T47D (cell line): ENCODE data around the gene CEACAM8.
"Not testable (repeated sequence)": the region's sequence is repeated elsewhere in the genome, so short reads cannot be mapped to it uniquely, and the experiment has no call there.

Experiments
- DNase-seq, 2 experiments: peaks; one replicate each; pipeline versions ENCODE4 v3.0.0 to v3.0.0-alpha.2; 2011 to 2012; ENCODE audit warnings: low read depth in 1 of 2, low spot score in 1 of 2
- JUND ChIP-seq: IDR thresholded peaks from 2 replicates; pipeline ENCODE4 v1.6.1; 2012; ENCODE audit warnings: low read depth
- in situ Hi-C: cut with HindIII; loops from 2 replicates; pipeline ENCODE4 v1.10.0; 2016; ENCODE audit warnings: low sequenced_read_pairs, low pct_unique_long_range_greater_than_20kb

The CEACAM8 gene

DNA sequence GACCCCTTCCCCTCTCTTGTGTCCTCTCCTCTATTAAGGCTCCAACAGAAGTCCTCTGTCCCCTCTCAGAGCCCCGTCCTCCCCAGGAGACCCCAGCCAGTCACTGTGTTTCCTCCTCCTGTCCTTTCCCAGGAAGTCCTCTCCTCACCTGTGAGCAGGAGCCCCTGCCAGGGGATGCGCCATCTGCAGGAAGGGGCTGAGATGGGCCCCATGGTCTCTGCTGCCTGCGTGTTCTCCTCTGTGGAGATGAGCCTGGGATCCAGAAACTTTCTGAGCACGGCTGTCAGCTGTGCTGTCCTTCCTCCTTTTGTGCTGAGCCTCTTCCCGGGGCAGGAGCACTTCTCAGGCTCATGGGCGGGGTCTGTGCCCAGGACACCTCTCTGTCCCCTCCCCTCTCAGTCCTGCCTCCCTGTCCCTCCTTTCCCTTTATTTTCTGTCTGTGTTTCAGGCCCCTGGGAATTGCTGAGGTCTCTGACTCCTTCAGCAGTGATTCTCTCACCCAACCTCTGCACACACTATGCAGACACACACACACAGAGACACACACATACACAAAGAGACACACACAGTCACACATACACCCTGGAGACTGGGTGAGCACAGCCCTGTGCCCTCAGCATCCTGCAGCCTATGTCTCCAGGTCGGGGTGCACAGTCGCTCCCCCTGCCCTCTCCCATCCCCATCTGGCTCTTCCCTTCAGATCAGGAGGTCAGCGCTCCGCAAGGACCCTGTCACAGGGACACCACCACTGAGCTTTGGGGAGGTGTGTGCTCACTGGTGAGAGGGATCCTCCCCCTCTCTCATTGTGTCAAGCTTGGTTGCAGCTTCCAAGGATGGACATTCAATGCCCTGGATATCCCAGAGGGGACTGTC is at the start of gene CEACAM8:
Gene CEACAM8, minus strand, starts transcription at position 308 of the 873 bp plus-strand sequence. Its CDS starts 96 bp downstream, at position 212.
- no peak for DNase-seq
- in situ Hi-C loops: no loop called here
- TF ChIP-seq JUND: no peak

DNA sequence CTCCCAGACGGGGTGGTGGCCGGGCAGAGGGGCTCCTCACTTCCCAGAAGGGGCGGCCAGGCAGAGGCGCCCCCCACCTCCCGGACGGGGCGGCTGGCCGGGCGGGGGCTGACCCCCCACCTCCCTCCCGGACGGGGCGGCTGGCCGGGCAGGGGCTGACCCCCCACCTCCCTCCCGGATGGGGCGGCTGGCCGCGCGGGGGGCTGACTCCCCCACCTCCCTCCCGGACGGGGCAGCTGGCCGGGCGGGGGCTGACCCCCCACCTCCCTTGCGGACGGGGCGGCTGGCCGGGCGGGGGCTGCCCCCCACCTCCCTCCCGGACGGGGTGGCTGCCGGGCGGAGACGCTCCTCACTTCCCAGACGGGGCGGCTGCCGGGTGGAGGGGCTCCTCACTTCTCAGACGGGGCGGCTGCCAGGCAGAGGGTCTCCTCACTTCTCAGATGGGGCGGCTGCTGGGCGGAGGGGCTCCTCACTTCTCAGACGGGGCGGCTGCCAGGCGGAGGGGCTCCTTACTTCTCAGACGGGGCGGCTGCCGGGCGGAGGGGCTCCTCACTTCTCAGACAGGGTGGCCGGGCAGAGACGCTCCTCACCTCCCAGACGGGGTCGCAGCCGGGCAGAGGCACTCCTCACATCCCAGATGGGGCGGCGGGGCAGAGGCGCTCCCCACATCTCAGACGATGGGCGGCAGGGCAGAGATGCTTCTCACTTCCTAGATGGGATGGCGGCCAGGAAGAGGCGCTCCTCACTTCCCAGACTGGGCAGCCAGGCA is 44.8 kb upstream of the CEACAM8 start:
- DNase-seq: not testable (repeated sequence)

DNA sequence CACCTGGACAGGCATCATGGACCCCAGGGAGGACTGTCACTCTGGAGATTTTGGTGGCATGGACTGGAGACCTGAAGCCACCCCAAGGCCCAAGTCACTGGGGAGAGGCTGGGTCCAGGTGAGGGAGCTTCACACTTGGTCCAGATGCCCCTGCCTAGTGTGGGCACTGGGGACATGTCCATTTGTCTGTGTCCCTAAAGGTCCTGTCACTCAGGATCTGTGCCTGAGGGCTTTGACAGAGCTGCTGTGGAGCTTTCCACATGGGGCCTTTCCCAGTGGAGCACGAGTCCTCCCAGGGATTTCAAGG is 40.5 kb upstream of the CEACAM8 start:
- no peak for TF ChIP-seq JUND
- no peak for DNase-seq
- in situ Hi-C loops: no loop called here

More for the DNA sequence above, 44.8 kb upstream of the CEACAM8 start:
- in situ Hi-C loops: not testable (repeated sequence)

DNA sequence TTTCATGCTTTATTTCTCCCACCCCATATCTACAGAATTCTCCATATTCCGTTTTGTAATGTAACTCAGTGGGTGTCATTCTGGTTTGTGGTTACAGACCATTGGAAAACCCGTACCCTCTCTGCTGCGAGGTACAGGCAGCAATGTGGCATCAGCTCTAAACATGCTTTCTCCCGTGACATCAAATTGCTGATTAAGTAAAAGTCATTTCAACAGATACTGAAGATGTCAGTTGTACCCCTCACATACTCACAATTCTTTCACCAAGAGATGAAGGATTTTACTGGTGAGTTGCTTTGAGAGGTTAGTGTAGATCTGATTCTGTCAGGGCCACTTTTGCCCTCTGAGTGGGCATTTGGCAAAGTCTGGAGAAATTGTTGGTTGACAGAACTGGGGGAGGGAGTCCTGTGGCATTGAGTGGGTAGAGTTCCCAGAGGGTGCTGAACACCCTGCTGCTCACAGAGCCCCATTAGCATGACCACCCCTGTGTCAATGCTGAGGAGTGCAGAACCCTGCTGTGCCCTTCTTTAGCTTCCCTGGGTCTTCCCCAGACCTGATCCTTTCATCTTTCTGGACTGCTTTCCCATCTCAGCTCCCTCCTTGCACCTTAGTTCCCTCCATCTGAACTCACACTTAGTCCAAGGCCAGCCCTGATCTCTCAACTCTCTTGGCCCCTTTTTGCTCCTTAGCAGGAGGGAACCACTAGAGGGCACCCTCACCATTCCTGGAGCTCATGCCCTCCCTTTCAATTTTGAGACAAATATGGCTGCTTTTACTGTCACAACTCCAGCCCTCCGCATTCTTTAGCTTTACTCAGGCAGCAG is 39.9 kb upstream of the CEACAM8 start:
- in situ Hi-C loops: no loop called here
- TF ChIP-seq JUND: no peak
- peak in 1 of 2 experiments; percentile 63 for DNase-seq

DNA sequence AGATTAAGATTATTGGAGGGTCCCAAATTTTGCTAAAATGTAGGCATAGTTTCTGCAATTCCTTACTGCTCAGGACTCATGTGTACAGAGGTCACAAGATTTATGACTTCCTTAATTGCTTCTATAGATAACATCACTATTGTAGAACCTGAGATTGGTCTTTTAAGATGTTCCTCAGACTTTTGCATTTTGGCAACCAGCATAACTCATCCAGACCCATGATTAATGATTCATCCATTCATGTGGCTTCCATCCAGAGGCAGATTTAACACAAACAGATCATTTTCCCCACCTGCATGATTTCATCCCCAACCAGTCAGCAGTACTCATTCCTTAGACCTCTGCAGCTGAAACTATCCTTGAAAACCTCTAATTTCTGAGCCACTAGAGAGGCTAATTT is 34.5 kb upstream of the CEACAM8 start:
- in situ Hi-C loops: no loop called here
- TF ChIP-seq JUND: no peak
- DNase-seq: no peak

DNA sequence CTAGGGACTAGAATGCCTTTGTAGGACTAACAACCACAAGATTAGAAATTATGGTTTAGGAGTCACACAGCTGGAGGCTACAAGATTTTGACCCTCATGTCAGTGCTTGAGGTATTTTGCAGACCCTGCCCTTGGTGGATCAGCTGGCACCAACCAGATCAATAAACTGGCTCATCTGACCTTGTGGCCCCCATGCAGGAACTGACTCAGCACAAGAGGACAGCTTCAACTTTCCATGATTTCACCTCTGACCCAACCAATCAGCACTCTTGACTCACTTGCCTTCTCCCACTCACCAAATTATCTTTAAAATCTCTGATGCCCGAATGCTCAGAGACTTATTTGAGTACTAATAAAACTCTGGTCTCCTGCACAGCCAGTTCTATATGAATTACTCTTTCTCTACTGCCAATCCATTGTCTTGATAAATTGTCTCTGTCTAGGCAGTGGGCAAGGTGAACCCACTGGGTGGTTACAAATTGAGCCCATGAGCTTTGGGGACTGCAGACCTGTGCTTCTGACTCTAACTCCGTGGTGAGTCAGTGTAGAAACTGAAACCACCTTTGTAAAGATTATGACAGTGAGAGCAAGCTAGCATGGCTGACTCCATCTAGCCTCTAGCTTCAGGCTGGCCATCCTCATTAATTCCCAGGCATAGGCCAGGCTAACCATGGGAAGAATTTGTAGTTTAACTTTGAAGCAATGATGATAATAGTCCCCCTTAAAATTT is 33.9 kb upstream of the CEACAM8 start:
- in situ Hi-C loops: no loop called here
- DNase-seq: no peak
- TF ChIP-seq JUND: no peak

DNA sequence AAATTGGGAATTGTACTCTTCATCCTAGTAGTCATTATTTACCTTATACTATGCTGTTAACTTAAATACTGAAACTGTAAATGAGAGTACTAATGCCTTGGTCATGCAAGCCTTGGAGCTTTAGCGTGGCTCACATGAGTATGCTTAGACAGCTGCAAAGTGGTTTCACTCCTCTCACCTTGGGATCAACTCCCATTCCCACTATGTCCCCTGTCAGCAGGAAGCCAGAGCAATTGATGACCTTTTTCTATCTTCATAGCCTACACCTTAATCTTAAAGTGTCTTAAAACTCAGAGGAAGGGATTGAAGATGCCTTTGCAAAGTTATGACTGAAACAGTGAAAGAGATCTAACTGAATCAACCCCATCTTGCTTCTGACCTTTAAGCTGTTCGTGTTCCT is 33.2 kb upstream of the CEACAM8 start:
- no peak for TF ChIP-seq JUND
- no peak for DNase-seq
- in situ Hi-C loops: no loop called here

DNA sequence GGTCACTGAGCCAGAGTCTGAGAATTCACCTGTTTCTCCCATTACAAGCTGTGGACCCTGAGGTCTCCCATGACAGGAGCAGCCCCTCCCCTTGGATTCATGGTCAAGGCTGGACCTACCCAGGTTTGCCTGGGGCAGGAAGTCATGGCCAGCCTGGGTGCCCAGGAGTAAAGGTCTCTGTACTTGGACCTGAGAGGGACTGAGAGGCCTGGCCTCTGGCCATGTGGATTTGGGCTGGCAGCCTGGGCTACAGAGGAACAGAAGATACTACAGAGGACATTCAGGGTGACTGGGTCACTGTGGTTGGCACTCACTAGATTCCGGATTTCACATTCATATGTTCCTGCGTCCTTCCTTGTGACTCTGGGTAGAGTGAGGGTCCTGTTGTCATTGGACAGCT is 31.5 kb upstream of the CEACAM8 start:
- in situ Hi-C loops: no loop called here
- no peak for DNase-seq
- TF ChIP-seq JUND: no peak

DNA sequence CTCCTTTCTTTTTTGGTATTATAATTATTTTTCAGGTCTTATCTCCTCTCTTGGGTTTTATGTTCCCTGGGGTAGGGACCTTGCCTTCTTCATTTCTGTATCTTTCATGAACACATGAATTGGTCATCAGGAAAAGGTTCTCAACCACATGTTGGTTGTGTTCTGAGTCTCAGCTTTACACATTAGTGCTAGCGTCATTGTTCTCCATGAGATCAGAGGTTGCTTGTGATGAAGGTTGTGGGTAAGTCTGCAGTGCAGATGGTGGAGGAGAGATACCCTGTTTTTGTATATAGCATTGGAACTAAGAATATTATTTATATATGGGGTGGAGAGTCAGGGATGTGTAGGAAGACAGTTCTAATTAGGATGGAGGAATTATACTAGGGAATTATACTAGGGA is 24.5 kb upstream of the CEACAM8 start:
- in situ Hi-C loops: no loop called here

DNA sequence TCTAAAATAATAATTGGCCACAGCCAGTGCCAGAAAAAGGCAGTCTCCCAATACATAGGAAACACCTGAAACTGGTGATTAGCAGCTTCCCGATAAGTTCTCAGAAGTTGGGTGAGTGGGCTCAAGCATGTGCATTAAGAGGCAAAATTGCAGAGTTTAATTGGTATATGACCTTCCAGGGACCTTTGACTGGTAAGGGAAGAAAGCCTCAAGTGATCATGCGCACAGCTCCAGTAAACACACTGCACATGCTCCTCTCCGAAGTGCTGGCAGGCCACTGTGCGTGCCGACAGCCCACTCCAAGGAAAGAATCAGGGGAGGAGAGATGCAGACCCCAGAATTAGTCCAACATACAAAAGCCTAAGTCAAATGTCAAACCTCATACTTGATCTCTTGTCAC is 18.9 kb upstream of the CEACAM8 start:
- TF ChIP-seq JUND: no peak
- in situ Hi-C loops: no loop called here
- no peak for DNase-seq

More for the DNA sequence above, 24.5 kb upstream of the CEACAM8 start:
- TF ChIP-seq JUND: no peak
- DNase-seq: no peak

DNA sequence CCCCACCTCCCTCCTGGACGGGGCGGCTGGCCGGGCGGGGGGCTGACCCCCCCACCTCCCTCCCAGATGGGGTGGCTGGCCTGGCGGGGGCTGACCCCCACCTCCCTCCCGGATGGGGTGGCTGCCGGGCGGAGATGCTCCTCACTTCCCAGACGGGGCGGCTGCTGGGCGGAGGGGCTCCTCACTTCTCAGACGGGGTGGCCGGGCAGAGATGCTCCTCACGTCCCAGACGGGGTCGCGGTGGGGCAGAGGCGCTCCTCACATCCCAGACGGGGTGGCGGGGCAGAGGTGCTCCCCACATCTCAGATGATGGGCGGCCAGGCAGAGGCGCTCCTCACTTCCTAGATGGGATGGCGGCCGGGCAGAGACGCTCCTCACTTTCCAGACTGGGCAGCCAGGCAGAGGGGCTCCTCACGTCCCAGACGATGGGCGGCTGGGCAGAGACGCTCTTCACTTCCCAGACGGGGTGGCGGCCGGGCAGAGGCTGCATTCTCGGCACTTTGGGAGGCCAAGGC is 15.7 kb upstream of the CEACAM8 start:
- in situ Hi-C loops, DNase-seq: not testable (repeated sequence)
